ENCODE data around the gene SORCS2.

GRCh38 chr4:7717946-7718490 is 525.7 kb downstream of the SORCS2 start:
- TF ChIP-seq CTCF (IDR thresholded peaks at IDR 0.05) (no peak), POLR2A (IDR thresholded peaks at IDR 0.05) (no peak), POLR2AphosphoS5 (IDR thresholded peaks at IDR 0.05) (no peak)

Data from prostate gland (tissue), 2 donors.